ENCODE results near the gene CAPRIN2. TPM values are rescaled to one million over a fixed set of nuclear protein-coding genes. Genes with fewer than 3 reads are reported as not detected.

CAPRIN2 gene, protein sequence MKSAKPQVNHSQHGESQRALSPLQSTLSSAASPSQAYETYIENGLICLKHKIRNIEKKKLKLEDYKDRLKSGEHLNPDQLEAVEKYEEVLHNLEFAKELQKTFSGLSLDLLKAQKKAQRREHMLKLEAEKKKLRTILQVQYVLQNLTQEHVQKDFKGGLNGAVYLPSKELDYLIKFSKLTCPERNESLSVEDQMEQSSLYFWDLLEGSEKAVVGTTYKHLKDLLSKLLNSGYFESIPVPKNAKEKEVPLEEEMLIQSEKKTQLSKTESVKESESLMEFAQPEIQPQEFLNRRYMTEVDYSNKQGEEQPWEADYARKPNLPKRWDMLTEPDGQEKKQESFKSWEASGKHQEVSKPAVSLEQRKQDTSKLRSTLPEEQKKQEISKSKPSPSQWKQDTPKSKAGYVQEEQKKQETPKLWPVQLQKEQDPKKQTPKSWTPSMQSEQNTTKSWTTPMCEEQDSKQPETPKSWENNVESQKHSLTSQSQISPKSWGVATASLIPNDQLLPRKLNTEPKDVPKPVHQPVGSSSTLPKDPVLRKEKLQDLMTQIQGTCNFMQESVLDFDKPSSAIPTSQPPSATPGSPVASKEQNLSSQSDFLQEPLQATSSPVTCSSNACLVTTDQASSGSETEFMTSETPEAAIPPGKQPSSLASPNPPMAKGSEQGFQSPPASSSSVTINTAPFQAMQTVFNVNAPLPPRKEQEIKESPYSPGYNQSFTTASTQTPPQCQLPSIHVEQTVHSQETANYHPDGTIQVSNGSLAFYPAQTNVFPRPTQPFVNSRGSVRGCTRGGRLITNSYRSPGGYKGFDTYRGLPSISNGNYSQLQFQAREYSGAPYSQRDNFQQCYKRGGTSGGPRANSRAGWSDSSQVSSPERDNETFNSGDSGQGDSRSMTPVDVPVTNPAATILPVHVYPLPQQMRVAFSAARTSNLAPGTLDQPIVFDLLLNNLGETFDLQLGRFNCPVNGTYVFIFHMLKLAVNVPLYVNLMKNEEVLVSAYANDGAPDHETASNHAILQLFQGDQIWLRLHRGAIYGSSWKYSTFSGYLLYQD
- polyA plus RNA-seq (ENCODE audit: insufficient read length) = 28.5 TPM

DNA sequence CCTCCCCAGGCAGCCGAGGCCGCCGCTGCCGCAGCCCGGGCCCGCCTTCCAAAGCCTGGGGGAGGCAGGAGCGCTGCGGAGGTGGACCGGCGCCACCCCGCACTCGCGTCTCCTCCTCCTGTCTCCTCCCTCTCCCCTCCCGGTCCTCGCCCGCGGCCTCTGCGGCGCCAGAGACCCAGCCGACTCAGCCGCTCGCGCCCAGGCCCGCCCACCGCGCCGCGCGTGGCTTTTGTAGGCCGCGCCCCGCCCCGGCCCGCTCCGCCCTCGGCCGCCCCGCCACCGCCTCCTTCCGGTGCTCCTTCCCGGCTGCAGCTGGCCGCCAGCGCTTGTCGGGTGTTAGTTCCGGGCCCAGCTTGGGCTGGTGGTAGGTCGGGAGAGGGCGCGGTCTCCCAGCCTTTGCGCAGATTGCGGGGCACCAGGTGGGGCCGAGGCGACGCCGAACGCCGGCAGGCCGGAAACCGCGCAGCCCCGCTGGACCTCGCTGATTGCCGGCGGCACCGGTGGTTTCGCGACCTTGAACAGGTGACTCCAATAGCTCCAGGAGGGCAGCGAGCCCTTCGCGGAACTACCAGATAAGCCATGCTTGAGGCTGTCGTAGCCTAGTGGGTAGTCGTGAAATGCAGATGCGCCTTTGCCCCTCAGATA is at the start of gene CAPRIN2:
CAPRIN2 (minus strand) TSS at position 202 of the 645 bp plus-strand sequence. CDS start 1,431 bp downstream, outside the sequence.
- peak; percentile 96 for DNase-seq

GRCh38 chr12:30797689-30798088 is 42.9 kb upstream of the CAPRIN2 start:
- DNase-seq = no peak

GRCh38 chr12:30796891-30797371 is 42.2 kb upstream of the CAPRIN2 start:
- no peak for DNase-seq

- peak; percentile 49 for DNase-seq
Measured at GRCh38 chr12:30796313-30796780, 41.6 kb upstream of the CAPRIN2 start.

- peak; percentile 67 for DNase-seq
Measured at GRCh38 chr12:30795410-30796312, 40.9 kb upstream of the CAPRIN2 start.

- no peak for DNase-seq
Measured at GRCh38 chr12:30794591-30795409, 40.0 kb upstream of the CAPRIN2 start.

GRCh38 chr12:30794020-30794419 is 39.3 kb upstream of the CAPRIN2 start:
- DNase-seq = no peak

DNA sequence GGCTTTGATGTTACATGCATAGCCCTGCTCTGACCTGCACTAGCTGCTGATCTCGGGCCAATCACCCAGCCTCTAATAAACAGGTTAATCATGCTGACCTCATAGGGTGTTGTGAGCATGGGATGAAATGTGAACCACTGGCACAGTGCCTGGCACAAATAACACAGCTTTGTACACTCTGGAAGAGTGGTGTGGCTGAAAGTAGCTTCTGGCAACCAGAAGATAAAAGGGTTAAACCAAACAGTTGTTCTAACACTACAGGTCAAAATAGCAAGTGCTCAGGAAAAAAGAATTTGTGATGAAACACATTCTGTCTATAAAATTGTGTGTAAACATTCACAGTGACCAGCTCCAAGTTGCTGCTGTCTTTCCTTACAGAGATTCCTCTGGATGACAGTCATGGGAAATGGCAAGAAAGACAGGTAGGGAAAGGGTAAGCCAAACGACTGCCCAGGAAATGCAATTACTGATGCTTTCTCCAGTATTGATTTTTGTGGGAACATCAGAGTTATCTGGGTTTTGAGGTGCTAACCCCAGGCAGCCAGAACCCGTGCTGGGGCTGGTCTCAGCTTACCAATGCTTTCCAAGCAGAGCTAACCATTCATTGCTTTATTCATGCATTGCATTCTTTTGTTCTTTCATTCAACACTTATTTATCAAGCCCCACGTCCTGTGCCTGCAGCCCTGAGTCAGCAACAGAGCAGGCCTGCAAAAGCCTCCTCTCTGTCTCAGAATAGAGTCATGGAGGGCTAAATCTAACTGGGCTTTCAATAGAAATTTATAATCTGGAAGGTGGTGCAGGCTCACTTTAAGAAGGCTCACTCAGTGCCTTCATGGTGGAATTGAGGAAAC is 38.1 kb upstream of the CAPRIN2 start:
- DNase-seq = no peak

DNA sequence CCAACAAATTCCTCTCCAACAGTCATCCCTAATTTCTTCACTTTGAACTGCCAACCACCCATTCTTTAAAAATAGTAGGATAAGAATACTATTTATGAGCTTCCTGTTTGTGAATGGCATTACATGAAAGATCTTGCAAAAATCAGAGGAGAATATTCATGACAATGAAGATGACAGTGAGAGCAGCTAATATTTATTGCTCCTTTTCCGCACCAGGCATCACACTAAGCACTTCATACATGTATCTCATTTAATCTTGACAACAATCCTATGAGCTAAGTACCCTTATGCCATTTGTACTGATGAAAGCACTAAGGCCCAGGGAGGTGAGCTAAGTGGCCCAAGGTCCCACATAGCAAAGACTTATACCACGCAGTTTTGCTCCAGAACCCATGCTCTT is 37.3 kb upstream of the CAPRIN2 start:
- no peak for DNase-seq

DNA sequence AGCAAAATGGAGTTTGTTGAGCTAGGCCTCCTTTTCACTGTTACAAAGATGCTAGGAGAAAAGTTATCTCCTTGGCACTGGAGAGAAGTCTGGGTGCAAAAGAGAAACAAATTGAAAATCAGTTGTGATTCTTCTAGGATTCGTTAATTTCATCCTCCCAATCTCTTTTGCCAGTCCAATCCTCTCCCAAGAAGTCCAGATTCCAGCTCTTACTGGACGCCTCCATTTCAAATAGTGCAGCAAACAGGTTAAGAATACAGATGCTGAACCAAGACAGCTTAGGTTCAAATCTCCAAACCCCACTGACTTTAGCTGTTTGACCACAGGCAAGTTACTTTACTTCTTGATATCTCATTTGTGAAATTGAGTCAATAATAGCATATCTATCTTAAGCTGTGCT is 34.0 kb upstream of the CAPRIN2 start:
- no peak for DNase-seq

DNA sequence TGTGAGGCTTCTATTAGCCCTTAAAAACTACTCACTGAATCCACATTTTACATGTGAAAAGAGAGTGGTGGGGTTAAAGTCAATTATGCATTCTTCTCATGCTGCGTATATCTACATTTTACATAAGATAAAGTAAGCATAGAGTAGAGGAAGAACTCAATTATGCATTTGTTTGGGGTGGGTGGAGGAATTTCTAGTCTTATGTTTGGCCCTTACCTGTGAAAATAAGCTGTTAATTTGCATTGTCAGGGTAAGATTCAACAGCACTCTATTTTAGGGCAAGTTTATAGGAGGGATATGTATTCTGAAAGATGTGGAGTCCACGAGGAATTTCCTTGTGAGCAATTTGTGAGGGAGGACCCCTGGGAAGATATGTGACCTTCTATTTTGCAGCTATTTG is 30.9 kb upstream of the CAPRIN2 start:
- no peak for DNase-seq

DNA sequence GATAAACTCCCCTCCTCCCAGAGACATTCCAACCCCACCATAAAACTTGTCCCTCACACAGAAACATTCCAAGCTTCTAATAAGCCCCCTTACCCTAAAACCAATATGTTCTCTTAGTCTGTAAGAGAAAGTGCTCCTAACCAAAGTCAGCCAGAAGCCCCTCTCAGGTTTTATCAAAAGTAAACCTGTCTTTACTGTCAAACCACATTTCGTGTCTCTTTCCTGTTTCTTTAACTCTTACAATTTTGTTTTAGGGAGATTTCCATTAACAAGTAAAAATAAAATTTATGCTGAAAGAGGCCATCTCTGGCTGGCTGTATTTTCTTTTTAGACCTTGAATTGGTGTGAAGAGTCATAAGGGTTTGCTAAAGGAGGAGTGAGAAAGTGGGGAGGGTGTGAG is 29.8 kb upstream of the CAPRIN2 start:
- DNase-seq = no peak

DNA sequence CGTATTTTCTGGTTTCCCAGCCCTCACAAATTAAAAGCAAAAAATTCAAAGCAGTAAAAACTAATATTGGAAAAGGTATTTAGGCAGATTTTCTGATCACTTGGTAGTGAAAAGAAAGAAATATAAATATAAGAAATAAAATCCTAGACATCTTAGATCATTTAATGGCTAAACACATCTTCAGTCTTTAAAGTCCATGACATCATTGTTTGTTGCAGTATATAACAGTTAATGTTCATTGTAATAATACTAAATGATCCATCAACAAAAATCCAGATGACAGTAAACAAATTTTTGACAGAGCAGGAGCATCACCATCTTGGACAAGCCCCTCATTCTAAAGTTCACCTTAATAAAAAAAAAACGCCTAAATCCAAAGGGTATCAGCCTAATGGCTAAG is 29.2 kb upstream of the CAPRIN2 start:
- DNase-seq = no peak

GRCh38 chr12:30782316-30783173 is 27.8 kb upstream of the CAPRIN2 start:
- no peak for DNase-seq

- no peak for DNase-seq
Measured at GRCh38 chr12:30779578-30779977, 24.8 kb upstream of the CAPRIN2 start.

GRCh38 chr12:30779178-30779577 is 24.4 kb upstream of the CAPRIN2 start:
- DNase-seq = no peak

GRCh38 chr12:30774599-30774998 is 19.8 kb upstream of the CAPRIN2 start:
- no peak for DNase-seq

- no peak for DNase-seq
Measured at GRCh38 chr12:30769802-30770201, 15.1 kb upstream of the CAPRIN2 start.
